ENCODE data around the gene CFDP1.
A peak's percentile ranks its signal among the peaks of the same experiment; 100 is the strongest.

CFDP1 gene

DNA sequence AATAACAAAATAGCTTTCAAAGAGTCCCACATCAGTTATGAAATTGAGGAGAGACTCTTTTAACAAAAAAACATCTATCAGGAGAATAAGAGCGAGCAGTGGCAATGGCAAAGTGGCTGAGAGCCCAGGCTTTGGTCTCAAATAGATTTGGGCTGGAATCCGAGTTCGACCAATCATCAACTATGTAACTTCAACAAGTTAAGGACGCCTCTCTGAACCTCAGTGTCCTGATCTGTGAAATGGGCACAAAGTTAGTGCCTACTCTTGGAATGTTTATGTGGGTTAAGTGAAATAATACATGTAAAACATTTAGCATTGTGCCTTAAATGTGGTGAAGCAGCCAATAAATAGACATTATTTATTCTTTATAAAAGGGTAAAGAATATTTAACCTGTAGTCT, 45.4 kb downstream of the CFDP1 start:
- TF ChIP-seq CTCF (IDR thresholded peaks at IDR 0.05), result no peak

DNA sequence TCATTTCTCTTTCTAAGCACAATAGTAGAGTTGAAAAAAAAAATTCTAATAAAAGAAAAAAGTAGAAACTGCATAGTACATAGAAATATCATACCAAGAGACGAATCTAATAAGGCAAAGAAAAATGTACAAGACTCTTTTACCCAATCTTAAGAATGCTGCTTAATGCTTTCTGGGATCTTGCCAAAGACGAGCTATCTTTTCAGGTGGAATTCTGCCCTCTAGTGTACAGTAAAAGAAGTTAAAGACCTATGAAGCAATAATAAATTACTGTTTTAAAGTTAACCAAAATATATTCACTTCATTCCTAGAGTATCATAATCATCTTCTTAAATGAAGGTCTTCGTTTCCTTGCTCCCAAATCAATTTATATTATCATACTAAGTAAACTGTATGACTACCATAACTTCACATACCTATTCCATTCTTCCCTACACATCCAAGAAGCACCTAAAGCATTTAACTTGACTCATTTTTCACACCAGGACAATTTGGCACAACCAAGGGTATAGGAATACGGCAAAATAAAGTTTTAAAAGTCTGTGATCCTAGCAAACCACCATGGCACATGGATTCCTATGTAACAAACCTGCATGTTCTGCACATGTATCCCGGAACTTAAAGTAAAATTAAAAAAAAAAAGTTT, 47.7 kb downstream of the CFDP1 start:
- TF ChIP-seq CTCF (IDR thresholded peaks at IDR 0.05), result peak; percentile 63; the same call in 1 of the 2 replicates

GRCh38 chr16:75383141-75383540, 50.2 kb downstream of the CFDP1 start:
- no peak for TF ChIP-seq CTCF (IDR thresholded peaks at IDR 0.05)

GRCh38 chr16:75382611-75383010, 50.7 kb downstream of the CFDP1 start:
- TF ChIP-seq CTCF (IDR thresholded peaks at IDR 0.05), result no peak

GRCh38 chr16:75380870-75381269, 52.4 kb downstream of the CFDP1 start:
- no peak for TF ChIP-seq CTCF (IDR thresholded peaks at IDR 0.05)

DNA sequence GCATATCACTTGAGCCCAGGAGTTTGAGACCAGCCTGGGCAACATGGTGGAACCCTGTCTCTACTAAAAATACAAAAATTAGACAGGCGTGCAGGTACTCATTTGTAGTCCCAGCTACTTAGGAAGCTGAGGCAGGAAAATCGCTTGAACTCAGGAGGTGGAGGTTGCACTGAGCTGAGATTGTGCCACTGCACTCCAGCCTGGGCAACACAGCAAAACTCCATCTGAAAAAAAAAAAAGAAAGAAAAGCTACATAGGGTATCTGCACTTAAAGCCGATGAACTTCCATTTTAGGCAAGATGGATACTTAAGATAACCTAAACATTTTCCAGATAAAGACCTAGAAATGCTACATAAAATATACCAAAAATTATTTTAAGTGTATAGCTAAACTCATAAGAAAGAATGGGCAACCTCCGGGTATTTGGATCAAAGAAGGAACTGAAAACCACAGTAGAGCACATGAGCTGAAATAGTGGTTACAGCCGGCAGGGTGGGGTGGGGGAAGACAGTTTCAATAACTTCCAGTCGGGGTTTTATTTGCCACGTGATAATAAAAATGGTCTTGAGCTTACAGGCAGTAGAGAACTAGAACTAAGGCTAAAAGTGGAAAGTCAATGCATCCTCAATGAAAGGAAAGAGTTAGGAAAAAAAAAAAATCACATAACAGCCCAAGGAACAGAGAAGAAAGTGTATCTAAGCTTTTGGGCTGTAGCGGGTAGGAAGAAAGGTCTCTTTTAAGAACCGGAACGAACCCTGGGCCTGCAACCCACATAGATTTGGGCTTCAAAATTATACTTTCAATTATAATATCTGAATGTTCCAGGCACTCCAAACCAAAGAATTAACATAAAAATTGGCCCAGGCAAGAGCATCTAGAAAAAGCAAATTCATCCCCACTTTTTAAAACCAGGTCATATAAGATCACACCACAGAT, 53.1 kb downstream of the CFDP1 start:
- TF ChIP-seq CTCF (IDR thresholded peaks at IDR 0.05), result no peak

DNA sequence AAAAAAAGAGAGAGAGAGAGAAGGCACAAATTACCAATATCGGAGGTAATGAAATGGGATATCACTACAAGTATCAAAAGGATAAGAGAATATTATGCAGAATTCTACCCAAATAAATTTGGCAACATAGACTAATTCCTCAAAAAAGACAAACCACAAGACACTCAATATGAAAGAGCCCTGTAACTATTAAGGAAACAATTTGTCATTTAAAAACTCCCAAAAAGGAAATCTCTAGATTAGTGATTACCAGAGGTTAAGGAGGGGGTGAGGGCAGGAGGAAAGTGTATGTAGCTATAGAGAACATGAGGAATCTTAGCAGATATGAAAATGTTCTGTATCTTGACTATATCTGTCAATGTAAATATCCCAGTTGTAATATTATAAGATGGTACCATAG, 54.0 kb downstream of the CFDP1 start:
- TF ChIP-seq CTCF (IDR thresholded peaks at IDR 0.05), result no peak
